ENCODE measurements around the gene SETSIP.

- TF ChIP-seq SUZ12 (IDR thresholded peaks at IDR 0.05; ENCODE audit: extremely low read depth, insufficient read depth, insufficient read length): no peak
- no peak for TF ChIP-seq YY1 (IDR thresholded peaks at IDR 0.05; ENCODE audit: insufficient read depth, insufficient read length)
Observed at GRCh38 chr1:92026806-92027205, 48.4 kb downstream of the SETSIP start.

Data from NT2/D1 (cell line).